Suprapubic skin (tissue), 4 donors: Measurements from ENCODE around the gene MTMR2.

ENCODE experiments used
- POLR2A ChIP-seq, 2 donors: fragments of 450-650 bp; IDR thresholded peaks; one replicate each; pipeline ENCODE4 v1.6.1; 2017; ENCODE audit warnings: antibody characterized with exemption in 2 of 2, mild to moderate bottlenecking in 2 of 2, moderate library complexity in 2 of 2
- POLR2AphosphoS5 ChIP-seq, 3 donors: sonication (generic); formaldehyde crosslinking; IDR thresholded peaks; one replicate each; pipeline ENCODE4 v1.6.1; 2017; ENCODE audit warnings: antibody characterized with exemption in 3 of 3
- TF ChIP-seq, protein P1 (sequence below), 2 donors: fragments of 200-600 bp in 1 of 2; fragments of 450-650 bp in 1 of 2; sonication (generic) in 1 of 2; IDR thresholded peaks; one replicate each; pipeline ENCODE4 v1.5.1; 2016 to 2019; ENCODE audit warnings: antibody characterized with exemption in 2 of 2, mild to moderate bottlenecking in 1 of 2, moderate library complexity in 1 of 2

DNA sequence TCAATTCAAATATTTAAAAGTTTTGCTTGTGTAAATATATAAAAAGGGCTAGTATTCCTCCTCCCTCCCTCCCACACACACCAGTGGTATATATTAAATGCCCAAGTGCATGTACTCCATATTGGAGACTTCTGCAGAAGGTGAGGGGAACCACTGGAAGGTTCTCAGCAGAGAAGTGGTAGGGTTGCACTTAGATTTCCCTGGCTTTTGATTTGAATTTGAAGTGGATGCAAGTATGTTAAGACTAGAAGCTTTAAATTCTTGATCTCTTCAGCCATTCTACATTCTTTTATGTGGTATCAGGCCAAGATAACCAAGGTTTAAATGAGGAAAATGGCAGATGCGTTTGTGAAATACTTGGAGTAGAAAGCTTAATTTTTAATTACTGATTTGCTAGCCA, 90.5 kb downstream of the MTMR2 start:
- TF ChIP-seq, protein P1, sequence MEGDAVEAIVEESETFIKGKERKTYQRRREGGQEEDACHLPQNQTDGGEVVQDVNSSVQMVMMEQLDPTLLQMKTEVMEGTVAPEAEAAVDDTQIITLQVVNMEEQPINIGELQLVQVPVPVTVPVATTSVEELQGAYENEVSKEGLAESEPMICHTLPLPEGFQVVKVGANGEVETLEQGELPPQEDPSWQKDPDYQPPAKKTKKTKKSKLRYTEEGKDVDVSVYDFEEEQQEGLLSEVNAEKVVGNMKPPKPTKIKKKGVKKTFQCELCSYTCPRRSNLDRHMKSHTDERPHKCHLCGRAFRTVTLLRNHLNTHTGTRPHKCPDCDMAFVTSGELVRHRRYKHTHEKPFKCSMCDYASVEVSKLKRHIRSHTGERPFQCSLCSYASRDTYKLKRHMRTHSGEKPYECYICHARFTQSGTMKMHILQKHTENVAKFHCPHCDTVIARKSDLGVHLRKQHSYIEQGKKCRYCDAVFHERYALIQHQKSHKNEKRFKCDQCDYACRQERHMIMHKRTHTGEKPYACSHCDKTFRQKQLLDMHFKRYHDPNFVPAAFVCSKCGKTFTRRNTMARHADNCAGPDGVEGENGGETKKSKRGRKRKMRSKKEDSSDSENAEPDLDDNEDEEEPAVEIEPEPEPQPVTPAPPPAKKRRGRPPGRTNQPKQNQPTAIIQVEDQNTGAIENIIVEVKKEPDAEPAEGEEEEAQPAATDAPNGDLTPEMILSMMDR (IDR thresholded peaks at IDR 0.05), result no peak
- TF ChIP-seq POLR2A (IDR thresholded peaks at IDR 0.05) (no peak), POLR2AphosphoS5 (IDR thresholded peaks at IDR 0.05) (no peak)
